ENCODE data around the gene PDZD2. TPM values are rescaled to one million over a fixed set of nuclear protein-coding genes. Genes with fewer than 3 reads are reported as not detected.
"Not testable (repeated sequence)": the region's sequence is repeated elsewhere in the genome, so short reads cannot be mapped to it uniquely, and the experiment has no call there.

PDZD2 gene
- total and polyA plus RNA-seq, 9 donors: 4.6 to 12.6 (median 7.9) TPM

GRCh38 chr5:31758803-31759425 is 120.0 kb downstream of the PDZD2 start:
- H3K4me1 ChIP-seq (ENCODE audit: control insufficient read depth, insufficient read depth, low read length): peaks cover 9% of the 10 kb centered on the region
- WGBS (ENCODE audit: insufficient coverage): 87% methylated on average over 3 of the region's 11 CpGs

GRCh38 chr5:31759925-31760324 is 121.0 kb downstream of the PDZD2 start:
- DNase-seq: no peak
- Histone ChIP-seq H3K4me1 (ENCODE audit: control insufficient read depth, insufficient read depth, low read length) (peaks cover 9% of the 10 kb centered on the region), H3K36me3 (ENCODE audit: control insufficient read depth, insufficient read depth, low read length) (no peaks in the 10 kb centered on the region), H3K27me3 (ENCODE audit: control insufficient read depth, insufficient read depth, low read length) (no peaks in the 10 kb centered on the region), H3K4me3 (ENCODE audit: low read length) (no peak overlapping the region), H3K27ac (ENCODE audit: low read length) (no peak overlapping the region), H3K9me3 (replicated peaks; ENCODE audit: control insufficient read depth, low read depth, low read length) (no peaks in the 10 kb centered on the region)
- WGBS (ENCODE audit: insufficient coverage): 67% methylated on average over 1 of the region's 2 CpGs

More at GRCh38 chr5:31758803-31759425, 120.0 kb downstream of the PDZD2 start:
- H3K9me3 ChIP-seq (replicated peaks; ENCODE audit: control insufficient read depth, low read depth, low read length): no peaks in the 10 kb centered on the region
- H3K4me3 ChIP-seq (ENCODE audit: low read length): no peak overlapping the region
- H3K36me3 ChIP-seq (ENCODE audit: control insufficient read depth, insufficient read depth, low read length): no peaks in the 10 kb centered on the region
- no peak for DNase-seq
- peaks cover 2% of the 10 kb centered on the region for H3K27me3 ChIP-seq (ENCODE audit: control insufficient read depth, insufficient read depth, low read length)
- no peak overlapping the region for H3K27ac ChIP-seq (ENCODE audit: low read length)

- no peak for DNase-seq
- WGBS (ENCODE audit: insufficient coverage): 42% methylated on average over 2 of the region's 5 CpGs
- Histone ChIP-seq H3K4me3 (ENCODE audit: low read length) (no peak overlapping the region), H3K27ac (ENCODE audit: low read length) (no peak overlapping the region), H3K9me3 (replicated peaks; ENCODE audit: control insufficient read depth, low read depth, low read length) (no peaks in the 10 kb centered on the region), H3K27me3 (ENCODE audit: control insufficient read depth, insufficient read depth, low read length) (no peaks in the 10 kb centered on the region), H3K36me3 (ENCODE audit: control insufficient read depth, insufficient read depth, low read length) (no peaks in the 10 kb centered on the region), H3K4me1 (ENCODE audit: control insufficient read depth, insufficient read depth, low read length) (peaks cover 9% of the 10 kb centered on the region)
Measured at GRCh38 chr5:31761877-31762276, 122.9 kb downstream of the PDZD2 start.

GRCh38 chr5:31763424-31763823 is 124.5 kb downstream of the PDZD2 start:
- 87% methylated on average over 3 of the region's 6 CpGs for WGBS (ENCODE audit: insufficient coverage)
- no peaks in the 10 kb centered on the region for H3K36me3 ChIP-seq (ENCODE audit: control insufficient read depth, insufficient read depth, low read length)

GRCh38 chr5:31764687-31765086 is 125.8 kb downstream of the PDZD2 start:
- H3K27me3 ChIP-seq (ENCODE audit: control insufficient read depth, insufficient read depth, low read length); H3K9me3 ChIP-seq (replicated peaks; ENCODE audit: control insufficient read depth, low read depth, low read length); H3K4me3 ChIP-seq (ENCODE audit: low read length); H3K27ac ChIP-seq (ENCODE audit: low read length); DNase-seq; H3K4me1 ChIP-seq (ENCODE audit: control insufficient read depth, insufficient read depth, low read length); H3K36me3 ChIP-seq (ENCODE audit: control insufficient read depth, insufficient read depth, low read length): not testable (repeated sequence)
- 76% methylated on average over 9 of the region's 14 CpGs for WGBS (ENCODE audit: insufficient coverage)

More at GRCh38 chr5:31763424-31763823, 124.5 kb downstream of the PDZD2 start:
- Histone ChIP-seq H3K27me3 (ENCODE audit: control insufficient read depth, insufficient read depth, low read length) (no peaks in the 10 kb centered on the region), H3K27ac (ENCODE audit: low read length) (no peak overlapping the region), H3K4me1 (ENCODE audit: control insufficient read depth, insufficient read depth, low read length) (peaks cover under 1% of the 10 kb centered on the region), H3K4me3 (ENCODE audit: low read length) (no peak overlapping the region), H3K9me3 (replicated peaks; ENCODE audit: control insufficient read depth, low read depth, low read length) (no peaks in the 10 kb centered on the region)
- no peak for DNase-seq

- H3K27ac ChIP-seq (ENCODE audit: low read length): no peak overlapping the region
- no peak for DNase-seq
- H3K4me3 ChIP-seq (ENCODE audit: low read length): no peak overlapping the region
- peaks cover 10% of the 10 kb centered on the region for H3K4me1 ChIP-seq (ENCODE audit: control insufficient read depth, insufficient read depth, low read length)
- no peaks in the 10 kb centered on the region for H3K27me3 ChIP-seq (ENCODE audit: control insufficient read depth, insufficient read depth, low read length)
- H3K36me3 ChIP-seq (ENCODE audit: control insufficient read depth, insufficient read depth, low read length): no peaks in the 10 kb centered on the region
- H3K9me3 ChIP-seq (replicated peaks; ENCODE audit: control insufficient read depth, low read depth, low read length): no peaks in the 10 kb centered on the region
- WGBS (ENCODE audit: insufficient coverage): 88% methylated on average over 2 of the region's 4 CpGs
Measured at GRCh38 chr5:31767335-31768031, 128.6 kb downstream of the PDZD2 start.

GRCh38 chr5:31768046-31768445 is 129.1 kb downstream of the PDZD2 start:
- WGBS (ENCODE audit: insufficient coverage): 88% methylated on average over 5 of the region's 6 CpGs
- H3K27me3 ChIP-seq (ENCODE audit: control insufficient read depth, insufficient read depth, low read length): no peaks in the 10 kb centered on the region
- no peaks in the 10 kb centered on the region for H3K36me3 ChIP-seq (ENCODE audit: control insufficient read depth, insufficient read depth, low read length)
- H3K4me3 ChIP-seq (ENCODE audit: low read length): no peak overlapping the region
- H3K4me1 ChIP-seq (ENCODE audit: control insufficient read depth, insufficient read depth, low read length): peaks cover 10% of the 10 kb centered on the region
- no peaks in the 10 kb centered on the region for H3K9me3 ChIP-seq (replicated peaks; ENCODE audit: control insufficient read depth, low read depth, low read length)
- DNase-seq: no peak
- H3K27ac ChIP-seq (ENCODE audit: low read length): no peak overlapping the region

GRCh38 chr5:31768784-31769183 is 129.9 kb downstream of the PDZD2 start:
- Histone ChIP-seq H3K27me3 (ENCODE audit: control insufficient read depth, insufficient read depth, low read length) (no peaks in the 10 kb centered on the region), H3K9me3 (replicated peaks; ENCODE audit: control insufficient read depth, low read depth, low read length) (no peaks in the 10 kb centered on the region), H3K36me3 (ENCODE audit: control insufficient read depth, insufficient read depth, low read length) (no peaks in the 10 kb centered on the region), H3K4me1 (ENCODE audit: control insufficient read depth, insufficient read depth, low read length) (peaks cover 10% of the 10 kb centered on the region), H3K27ac (ENCODE audit: low read length) (no peak overlapping the region), H3K4me3 (ENCODE audit: low read length) (no peak overlapping the region)
- 60% methylated on average over 7 of the region's 9 CpGs for WGBS (ENCODE audit: insufficient coverage)
- no peak for DNase-seq

GRCh38 chr5:31769530-31769929 is 130.6 kb downstream of the PDZD2 start:
- Histone ChIP-seq H3K27ac (ENCODE audit: low read length) (no peak overlapping the region), H3K4me1 (ENCODE audit: control insufficient read depth, insufficient read depth, low read length) (peaks cover 10% of the 10 kb centered on the region), H3K36me3 (ENCODE audit: control insufficient read depth, insufficient read depth, low read length) (no peaks in the 10 kb centered on the region), H3K27me3 (ENCODE audit: control insufficient read depth, insufficient read depth, low read length) (no peaks in the 10 kb centered on the region), H3K4me3 (ENCODE audit: low read length) (no peak overlapping the region), H3K9me3 (replicated peaks; ENCODE audit: control insufficient read depth, low read depth, low read length) (no peaks in the 10 kb centered on the region)
- WGBS (ENCODE audit: insufficient coverage): 50% methylated on average over 2 of the region's 3 CpGs
- peak; percentile 50 for DNase-seq

- 40% methylated on average over 6 of the region's 7 CpGs for WGBS (ENCODE audit: insufficient coverage)
- no peak overlapping the region for H3K4me3 ChIP-seq (ENCODE audit: low read length)
- H3K4me1 ChIP-seq (ENCODE audit: control insufficient read depth, insufficient read depth, low read length): peaks cover 11% of the 10 kb centered on the region
- no peaks in the 10 kb centered on the region for H3K27me3 ChIP-seq (ENCODE audit: control insufficient read depth, insufficient read depth, low read length)
- H3K27ac ChIP-seq (ENCODE audit: low read length): peak overlapping the region; percentile 25
- peak; percentile 29 for DNase-seq
- H3K36me3 ChIP-seq (ENCODE audit: control insufficient read depth, insufficient read depth, low read length): no peaks in the 10 kb centered on the region
- no peaks in the 10 kb centered on the region for H3K9me3 ChIP-seq (replicated peaks; ENCODE audit: control insufficient read depth, low read depth, low read length)
Measured at GRCh38 chr5:31770132-31770720, 131.3 kb downstream of the PDZD2 start.
